Neural progenitor cell (in vitro differentiated cells): Measurements from ENCODE around the gene TLE4. TPM values are rescaled to one million over a fixed set of nuclear protein-coding genes. Genes with fewer than 3 reads are reported as not detected.

ENCODE experiments used
- DNase-seq: peaks from one replicate; pipeline ENCODE4 v3.0.0-alpha.2; 2016; ENCODE audit warnings: low spot score
- H2AFZ ChIP-seq: fragments of 200-600 bp; sonication (generic); replicated peaks from 2 replicates; pipeline ENCODE4 v1.6.1; 2016; ENCODE audit warnings: antibody characterized with exemption
- H3F3A ChIP-seq: fragments of 200-600 bp; sonication (generic); 2 replicates; pipeline ENCODE4 v1.6.1; 2016; ENCODE audit warnings: antibody characterized with exemption, low read depth
- H3K27ac ChIP-seq: fragments of 200-600 bp; sonication (generic); 2 replicates; pipeline ENCODE4 v1.5.1; 2016; ENCODE audit warnings: mild to moderate bottlenecking
- H3K27me3 ChIP-seq: fragments of 200-600 bp; sonication (generic); 2 replicates; pipeline ENCODE4 v1.6.1; 2016; ENCODE audit warnings: mild to moderate bottlenecking, moderate library complexity
- H3K36me3 ChIP-seq: fragments of 200-600 bp; sonication (generic); 2 replicates; pipeline ENCODE4 v1.5.1; 2016
- H3K4me1 ChIP-seq: fragments of 200-600 bp; sonication (generic); 2 replicates; pipeline ENCODE4 v1.6.1; 2016; ENCODE audit warnings: mixed run types
- H3K4me2 ChIP-seq: fragments of 200-600 bp; sonication (generic); 2 replicates; pipeline ENCODE4 v1.6.1; 2016
- H3K4me3 ChIP-seq: fragments of 200-600 bp; sonication (generic); 2 replicates; pipeline ENCODE4 v1.5.1; 2016
- H3K79me2 ChIP-seq: fragments of 200-600 bp; sonication (generic); 2 replicates; pipeline ENCODE4 v1.6.1; 2016; ENCODE audit warnings: low read depth
- H3K9ac ChIP-seq: fragments of 200-600 bp; sonication (generic); 2 replicates; pipeline ENCODE4 v1.6.1; 2016
- H3K9me3 ChIP-seq: fragments of 200-600 bp; sonication (generic); 2 replicates; pipeline ENCODE4 v1.5.1; 2016; ENCODE audit warnings: low read depth
- H4K20me1 ChIP-seq: fragments of 200-600 bp; sonication (generic); 2 replicates; pipeline ENCODE4 v1.6.1; 2016; ENCODE audit warnings: low read depth
- H3K27ac Mint-ChIP-seq: 3 replicates; pipeline ENCODE4 v1.8.0; 2021; ENCODE audit warnings: mixed read lengths
- H3K27me3 Mint-ChIP-seq: 2 replicates; pipeline ENCODE4 v1.8.0; 2022; ENCODE audit warnings: low read depth, mild to moderate bottlenecking, inconsistent platforms, moderate library complexity, mixed read lengths; ENCODE audit not compliant: insufficient read depth
- H3K36me3 Mint-ChIP-seq: 3 replicates; pipeline ENCODE4 v1.8.0; 2021; ENCODE audit warnings: mixed read lengths
- H3K4me1 Mint-ChIP-seq: 3 replicates; pipeline ENCODE4 v1.8.0; 2021; ENCODE audit warnings: mixed read lengths
- H3K4me3 Mint-ChIP-seq: 3 replicates; pipeline ENCODE4 v1.8.0; 2021; ENCODE audit warnings: mild to moderate bottlenecking, moderate library complexity, mixed read lengths
- H3K9me3 Mint-ChIP-seq: 3 replicates; pipeline ENCODE4 v1.8.0; 2020; ENCODE audit warnings: mixed read lengths
- CTCF ChIP-seq: fragments of 200-600 bp; sonication (generic); IDR thresholded peaks from 2 replicates; pipeline ENCODE4 v1.5.1; 2017; ENCODE audit warnings: antibody characterized with exemption, mild to moderate bottlenecking
- EZH2 ChIP-seq: fragments of 200-600 bp; sonication (generic); IDR thresholded peaks from 2 replicates; pipeline ENCODE4 v1.6.1; 2017; ENCODE audit warnings: antibody characterized with exemption, mild to moderate bottlenecking, moderate library complexity
- EZH2phosphoT487 ChIP-seq: fragments of 200-600 bp; sonication (generic); IDR thresholded peaks from 2 replicates; pipeline ENCODE4 v1.6.1; 2017; ENCODE audit warnings: antibody characterized with exemption
- total RNA-seq: library from RNA; depleted of rRNA; stranded (reverse); fragments of >200 nt; gene quantifications from 2 replicates; pipeline ENCODE4 v1.2.3, GENCODE V29; 2015; ENCODE audit warnings: low replicate concordance

Gene TLE4
- total RNA-seq, 1 donor from 2014 or later = 265 TPM

- Histone ChIP-seq H3K4me1 (peaks cover 81% of the 10 kb centered on the region), H3K4me3 (peak overlapping the region; percentile 30), H3K36me3 (peaks cover 24% of the 10 kb centered on the region), H3F3A (peaks cover 18% of the 10 kb centered on the region), H3K9me3 (no peaks in the 10 kb centered on the region), H3K9ac (no peak overlapping the region), H2AFZ (no peak overlapping the region), H4K20me1 (peaks cover 100% of the 10 kb centered on the region), H3K4me2 (peak overlapping the region; percentile 88), H3K27me3 (no peaks in the 10 kb centered on the region), H3K79me2 (peaks cover 100% of the 10 kb centered on the region), H3K27ac (peak overlapping the region; percentile 82)
- Mint-ChIP-seq H3K27me3 (no peaks in the 10 kb centered on the region), H3K9me3 (peaks cover 2% of the 10 kb centered on the region), H3K4me1 (peaks cover 79% of the 10 kb centered on the region), H3K27ac (no peak overlapping the region), H3K4me3 (peak overlapping the region; percentile 36), H3K36me3 (peaks cover 80% of the 10 kb centered on the region)
- TF ChIP-seq EZH2phosphoT487 (no peak), EZH2 (no peak), CTCF (no peak)
- no peak for DNase-seq
Observed at GRCh38 chr9:79581388-79581787, 9.6 kb downstream of the TLE4 start.

GRCh38 chr9:79581794-79582193 is 10.0 kb downstream of the TLE4 start:
- DNase-seq = peak; percentile 32
- TF ChIP-seq EZH2 (no peak), EZH2phosphoT487 (no peak), CTCF (no peak)
- H3K4me1 ChIP-seq = peaks cover 77% of the 10 kb centered on the region
- H3K4me1 Mint-ChIP-seq = peaks cover 75% of the 10 kb centered on the region
- H3K9me3 Mint-ChIP-seq = peaks cover 2% of the 10 kb centered on the region
- peak overlapping the region; percentile 36 for H3K4me3 Mint-ChIP-seq
- peak overlapping the region; percentile 88 for H3K4me2 ChIP-seq
- H3F3A ChIP-seq = peaks cover 18% of the 10 kb centered on the region
- H3K27me3 Mint-ChIP-seq = no peaks in the 10 kb centered on the region
- peaks cover 100% of the 10 kb centered on the region for H4K20me1 ChIP-seq
- H3K36me3 Mint-ChIP-seq = peaks cover 80% of the 10 kb centered on the region
- H2AFZ ChIP-seq = no peak overlapping the region
- no peaks in the 10 kb centered on the region for H3K27me3 ChIP-seq
- H3K9ac ChIP-seq = no peak overlapping the region
- no peak overlapping the region for H3K27ac Mint-ChIP-seq
- peaks cover 100% of the 10 kb centered on the region for H3K79me2 ChIP-seq
- peak overlapping the region; percentile 82 for H3K27ac ChIP-seq
- peak overlapping the region; percentile 30 for H3K4me3 ChIP-seq
- H3K36me3 ChIP-seq = peaks cover 28% of the 10 kb centered on the region
- H3K9me3 ChIP-seq = no peaks in the 10 kb centered on the region

- no peak for TF ChIP-seq EZH2
- TF ChIP-seq CTCF = no peak
- TF ChIP-seq EZH2phosphoT487 = no peak
- Mint-ChIP-seq H3K36me3 (peaks cover 87% of the 10 kb centered on the region), H3K9me3 (peaks cover 8% of the 10 kb centered on the region), H3K4me3 (no peak overlapping the region), H3K27me3 (no peaks in the 10 kb centered on the region), H3K4me1 (peaks cover 55% of the 10 kb centered on the region), H3K27ac (no peak overlapping the region)
- Histone ChIP-seq H3K4me2 (peak overlapping the region; percentile 88), H3K27me3 (no peaks in the 10 kb centered on the region), H3K79me2 (peaks cover 100% of the 10 kb centered on the region), H3K9me3 (no peaks in the 10 kb centered on the region), H3K4me3 (no peak overlapping the region), H3K27ac (no peak overlapping the region), H3F3A (peaks cover 16% of the 10 kb centered on the region), H3K4me1 (peaks cover 54% of the 10 kb centered on the region), H4K20me1 (peaks cover 100% of the 10 kb centered on the region), H3K36me3 (peaks cover 27% of the 10 kb centered on the region), H2AFZ (no peak overlapping the region), H3K9ac (no peak overlapping the region)
- peak; percentile 62 for DNase-seq
Observed at GRCh38 chr9:79583952-79584654, 12.3 kb downstream of the TLE4 start.
